Muscle of arm (tissue), 12 donors: ENCODE results near the gene SRRM1. TPM values are rescaled to one million over a fixed set of nuclear protein-coding genes. Genes with fewer than 3 reads are reported as not detected.
A peak's percentile ranks its signal among the peaks of the same experiment; 100 is the strongest.
"Not testable (repeated sequence)": the region's sequence is repeated elsewhere in the genome, so short reads cannot be mapped to it uniquely, and the experiment has no call there.

ENCODE experiments used
- DNase-seq: peaks from one replicate; pipeline ENCODE4 v3.0.0-alpha.2; 2013
- polyA plus RNA-seq, 12 donors: library from polyadenylated mRNA; unstranded; fragments of 120-200 nt; gene quantifications; one replicate each; pipeline ENCODE4 v1.2.1, GENCODE V29; 2013; ENCODE audit not compliant: insufficient read length in 12 of 12

SRRM1 gene
- polyA plus RNA-seq, 12 donors = 71.9 to 207 (median 106) TPM; not detected in 1

DNA sequence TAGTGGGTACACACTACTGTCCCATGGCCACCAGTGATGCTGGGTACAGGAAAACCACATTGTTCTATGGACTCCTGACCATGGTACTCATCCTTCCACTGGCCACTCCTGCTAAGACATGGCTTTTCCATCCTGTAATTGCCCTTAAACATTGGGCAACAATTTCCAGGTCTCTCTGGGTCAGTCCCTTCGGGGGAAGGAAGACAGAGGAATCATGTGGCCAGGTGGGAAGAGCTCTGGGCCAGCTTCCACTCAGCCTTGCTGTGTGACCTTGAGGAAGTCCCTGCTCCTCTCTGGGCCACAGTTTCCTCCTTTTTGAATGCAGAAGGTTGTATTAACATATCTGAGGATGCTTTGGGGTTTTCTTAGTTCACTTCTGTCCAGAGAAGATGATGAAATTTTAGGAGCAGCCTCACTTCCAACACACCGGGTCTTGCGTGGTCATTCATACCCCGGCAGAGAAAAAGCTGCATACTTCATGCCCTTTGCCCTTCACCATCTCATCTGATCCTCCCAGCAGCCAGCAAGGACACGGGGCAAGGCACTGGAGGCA is 50.8 kb downstream of the SRRM1 start:
- DNase-seq = no peak

DNA sequence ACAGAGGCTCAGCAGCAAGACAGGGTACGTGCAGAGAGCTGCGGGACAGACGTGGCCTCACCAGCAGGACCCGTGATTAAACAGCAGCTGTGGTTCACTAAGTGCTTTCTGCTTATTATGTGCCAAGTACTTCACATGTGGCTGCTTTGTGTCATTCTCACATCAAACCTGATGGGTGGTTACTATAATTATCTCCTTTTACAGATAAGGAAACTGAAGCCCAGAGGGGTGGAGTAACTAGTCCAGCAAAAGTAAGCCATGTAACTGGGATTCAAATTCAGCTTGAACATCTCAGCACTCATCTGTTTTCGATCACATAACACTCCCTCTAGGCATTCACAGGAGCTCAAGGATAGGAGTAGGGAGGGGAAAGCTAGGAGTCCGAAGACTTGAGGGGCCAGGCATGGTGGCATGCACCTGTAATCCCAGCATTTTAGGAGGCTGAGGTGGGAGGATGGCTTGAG is 51.3 kb downstream of the SRRM1 start:
- DNase-seq = no peak

GRCh38 chr1:24695202-24695974 is 52.3 kb downstream of the SRRM1 start:
- no peak for DNase-seq

DNA sequence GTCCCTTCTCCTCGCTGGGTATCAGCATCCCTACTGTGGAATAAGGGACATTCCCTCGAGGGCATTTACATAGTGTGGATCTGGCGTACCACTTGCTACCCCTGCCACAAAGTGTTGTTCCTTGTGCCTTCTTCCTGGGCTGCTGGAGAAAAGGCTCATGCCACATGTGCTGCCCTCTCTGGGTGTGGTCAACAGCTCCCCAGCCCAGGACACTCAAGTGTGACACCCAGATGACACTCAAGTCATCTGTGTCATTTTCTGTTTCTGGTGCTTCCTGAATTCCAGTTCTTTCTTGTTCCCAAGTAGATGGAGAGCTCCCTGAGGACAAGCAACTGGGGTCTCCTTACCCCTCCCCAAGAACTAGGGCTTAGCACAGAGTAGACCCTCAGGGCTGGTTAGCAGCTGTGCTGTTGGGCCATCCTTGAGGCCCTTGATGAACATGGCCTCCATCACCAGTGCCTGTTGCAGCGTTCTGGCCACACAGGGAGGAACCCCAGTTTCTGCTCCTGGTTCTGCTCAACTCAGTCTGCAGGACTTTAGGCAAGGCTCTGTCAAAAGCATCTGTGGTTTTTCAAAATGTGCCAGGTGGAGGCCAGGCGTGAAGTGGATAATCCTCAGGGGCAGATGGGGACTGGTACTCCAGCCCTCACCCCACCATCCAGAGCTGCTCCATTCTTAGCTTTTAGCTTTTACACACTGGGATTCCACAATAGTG is 53.1 kb downstream of the SRRM1 start:
- DNase-seq = no peak

- DNase-seq = no peak
These were observed 53.7 kb downstream of the SRRM1 start for GRCh38 chr1:24696756-24697330.

GRCh38 chr1:24697453-24698001 is 54.4 kb downstream of the SRRM1 start:
- DNase-seq = not testable (repeated sequence)

DNA sequence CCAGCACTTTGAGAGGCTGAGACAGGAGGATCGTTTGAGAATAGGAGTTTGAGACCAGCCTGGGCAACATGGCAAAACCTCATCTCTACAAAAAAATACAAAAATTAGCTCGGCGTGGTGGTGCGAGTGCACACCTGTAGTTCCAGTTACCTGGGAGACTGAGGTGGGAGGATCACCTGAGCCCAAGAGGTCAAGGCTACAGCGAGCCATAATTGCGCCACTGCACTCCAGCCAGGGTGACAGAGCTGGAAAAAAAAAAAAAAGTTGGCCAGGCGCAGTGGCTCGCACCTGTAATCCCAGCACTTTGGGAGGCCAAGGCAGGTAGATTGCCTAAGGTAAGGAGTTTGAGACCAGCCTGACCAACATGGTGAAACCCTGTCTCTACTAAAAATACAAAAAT is 55.2 kb downstream of the SRRM1 start:
- DNase-seq = not testable (repeated sequence)

- no peak for DNase-seq
These were observed 56.5 kb downstream of the SRRM1 start for GRCh38 chr1:24699628-24700027.

DNA sequence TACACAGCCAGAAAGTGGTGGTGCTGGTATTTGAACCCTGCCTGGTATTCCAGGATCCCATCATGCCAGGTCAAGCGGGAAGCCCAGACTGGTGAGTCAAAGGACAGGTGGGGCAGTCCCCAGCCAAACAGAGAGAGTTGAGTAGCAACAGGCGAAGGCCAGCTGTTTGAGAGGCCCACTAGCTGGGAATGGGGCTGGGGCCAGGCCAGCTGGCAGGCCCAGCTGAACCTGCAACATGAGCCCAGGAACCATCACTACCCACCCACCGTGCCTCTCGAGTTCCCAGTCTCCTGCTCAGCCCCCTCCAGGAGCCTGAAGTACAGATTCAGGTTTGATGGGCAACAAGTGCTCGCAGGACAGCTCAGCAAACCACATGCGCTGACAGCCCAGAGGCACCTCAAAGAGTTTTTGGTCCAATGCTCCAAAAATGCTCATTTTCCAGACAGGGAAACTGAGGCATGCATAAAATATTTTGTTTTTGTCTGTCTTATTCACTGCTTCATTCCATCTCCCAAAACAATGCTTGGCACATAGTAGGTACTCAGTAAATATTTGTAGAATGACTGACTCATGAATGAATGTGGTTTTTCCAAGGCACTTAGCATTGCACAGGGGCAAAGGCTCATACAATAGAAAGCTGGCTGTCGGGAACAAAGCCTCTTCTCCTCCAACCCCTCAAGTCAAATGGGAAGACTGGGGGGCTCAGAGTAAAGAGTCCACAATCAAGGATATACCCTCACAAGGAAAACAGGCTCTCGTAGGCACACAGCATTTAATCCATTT is 59.6 kb downstream of the SRRM1 start:
- DNase-seq = peak; percentile 56

DNA sequence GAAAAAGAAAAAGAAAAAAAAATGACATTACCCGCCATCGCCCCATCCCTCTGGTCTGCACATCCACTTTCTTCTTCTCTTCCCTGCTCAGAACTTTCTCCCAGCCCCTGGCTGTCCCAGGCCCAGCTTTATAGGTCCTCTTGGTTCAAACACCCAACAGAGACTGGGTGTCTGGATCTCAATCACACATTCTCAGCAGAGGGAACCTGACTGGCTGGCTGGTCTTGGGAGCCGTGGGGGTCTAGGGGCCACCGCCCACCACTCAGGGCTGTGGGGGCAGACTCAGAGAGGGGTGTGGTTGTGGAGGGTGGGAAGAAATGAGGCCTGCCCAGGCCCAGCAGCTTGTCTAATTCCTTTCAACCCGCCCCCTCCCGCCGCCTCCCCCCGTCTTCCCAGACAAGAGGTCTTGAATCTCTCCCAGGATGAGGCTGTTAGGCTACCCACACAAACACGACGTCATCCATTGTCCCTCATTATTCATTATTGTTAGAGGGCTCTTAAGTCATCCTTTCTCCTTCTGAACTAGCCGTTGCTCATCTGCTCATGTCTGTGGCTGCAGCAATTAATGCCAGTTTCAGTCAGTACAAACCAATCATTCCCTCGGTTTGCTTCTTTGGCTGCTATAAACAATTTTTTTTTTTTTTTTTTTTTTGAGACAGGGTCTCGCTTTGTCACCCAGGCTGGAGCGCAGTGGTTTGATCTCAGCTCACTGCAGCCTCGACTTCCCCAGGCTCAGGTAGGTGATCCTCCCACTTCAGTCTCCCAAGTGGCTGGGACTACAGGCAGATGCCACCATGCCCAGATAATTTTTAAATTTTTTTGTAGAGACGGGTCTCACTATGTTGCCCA is 61.5 kb downstream of the SRRM1 start:
- no peak for DNase-seq

GRCh38 chr1:24705260-24706073 is 62.4 kb downstream of the SRRM1 start:
- peak; percentile 76 for DNase-seq

DNA sequence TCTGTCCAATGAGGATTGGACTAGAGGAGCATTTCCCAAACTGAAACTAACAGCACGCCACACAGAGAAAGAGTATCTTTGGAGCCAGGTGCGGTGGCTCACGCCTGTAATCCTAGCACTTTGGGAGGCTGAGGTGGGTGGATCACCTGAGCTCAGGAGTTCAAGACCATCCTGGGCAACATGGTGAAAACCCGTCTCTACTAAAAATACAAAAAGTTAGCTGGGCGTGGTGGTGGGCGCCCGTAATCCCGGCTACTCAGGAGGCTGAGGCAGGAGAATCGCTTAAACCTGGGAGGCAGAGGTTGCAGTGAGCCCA is 62.9 kb downstream of the SRRM1 start:
- not testable (repeated sequence) for DNase-seq

DNA sequence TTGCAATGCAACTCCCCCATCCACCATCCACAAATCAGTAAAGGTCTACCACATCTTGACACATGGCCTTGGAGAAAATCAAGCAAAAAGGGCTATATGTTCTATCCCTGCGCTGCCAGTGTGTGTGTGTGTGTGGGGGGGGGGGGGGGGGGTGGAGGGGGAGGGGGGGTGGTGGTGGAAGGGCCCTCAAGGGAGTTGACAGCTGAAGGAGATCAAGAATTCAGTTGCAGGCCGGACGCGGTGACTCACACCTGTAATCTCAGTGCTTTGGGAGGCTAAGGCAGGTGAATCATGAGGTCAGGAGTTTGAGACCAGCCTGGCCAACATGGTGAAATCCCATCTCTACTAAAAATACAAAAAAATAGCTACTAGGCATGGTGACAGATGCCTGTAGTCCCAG is 64.6 kb downstream of the SRRM1 start:
- DNase-seq = no peak

GRCh38 chr1:24708938-24709337 is 65.8 kb downstream of the SRRM1 start:
- no peak for DNase-seq

GRCh38 chr1:24709791-24710441 is 66.8 kb downstream of the SRRM1 start:
- DNase-seq = no peak

DNA sequence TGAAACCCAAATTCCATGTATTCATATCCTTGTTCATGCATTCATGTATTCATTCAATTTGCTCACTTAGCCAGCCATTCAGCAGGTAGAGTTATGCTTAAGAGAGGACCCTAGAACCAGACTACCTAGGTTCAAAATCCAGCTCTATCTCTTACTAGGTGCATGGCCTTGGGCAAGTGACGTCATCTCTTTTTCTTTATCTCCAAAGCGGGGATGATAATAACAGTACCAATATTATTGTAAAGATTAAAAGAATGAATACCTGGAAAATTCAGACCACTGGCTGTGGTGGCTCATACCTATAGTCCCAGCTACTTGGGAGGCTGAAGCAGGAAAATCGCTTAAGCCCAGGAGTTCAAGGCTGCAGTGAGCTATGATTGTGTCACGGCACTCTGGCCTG is 68.2 kb downstream of the SRRM1 start:
- DNase-seq = no peak

- no peak for DNase-seq
These were observed 70.1 kb downstream of the SRRM1 start for GRCh38 chr1:24713176-24713575.

- DNase-seq = no peak
These were observed 70.6 kb downstream of the SRRM1 start for GRCh38 chr1:24713736-24714135.

DNA sequence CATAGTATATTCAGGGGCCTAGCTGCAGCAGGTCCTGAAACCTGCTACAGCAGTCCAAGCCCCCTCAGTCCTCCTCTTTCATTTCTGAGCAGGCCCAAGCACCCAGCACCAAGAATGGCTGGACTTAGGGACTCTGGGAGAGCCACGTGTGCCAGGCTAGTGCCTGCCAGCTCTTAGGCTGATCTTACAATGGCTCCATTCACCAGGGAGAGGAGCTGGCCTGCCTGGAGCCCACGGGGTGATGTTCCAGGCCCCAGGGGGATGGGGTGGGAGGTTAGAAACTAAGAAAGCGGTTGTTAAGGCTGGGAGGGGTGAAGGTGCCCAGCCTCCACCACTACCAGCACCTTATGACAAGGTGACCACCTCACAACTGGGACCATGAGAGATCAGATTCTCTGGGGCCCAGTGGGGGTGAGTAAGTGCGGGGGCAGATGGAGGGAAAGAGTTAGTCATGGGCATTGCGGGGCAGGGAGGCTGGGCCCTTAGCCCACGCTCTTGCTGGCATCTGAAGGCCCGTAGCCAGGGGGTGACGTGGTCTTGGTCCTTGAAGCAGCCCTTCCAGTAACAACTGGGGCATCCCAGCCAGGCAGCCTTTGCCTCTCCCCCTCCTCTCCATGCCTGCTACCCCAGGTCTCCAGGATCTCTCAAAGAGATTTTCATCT is 71.9 kb downstream of the SRRM1 start:
- no peak for DNase-seq
